GM18511 (cell line): ENCODE results near the gene ASPA.
"Not testable (repeated sequence)": the region's sequence is repeated elsewhere in the genome, so short reads cannot be mapped to it uniquely, and the experiment has no call there.

Experiments
- ATAC-seq: cut with Tn5 transposase; IDR thresholded peaks from one replicate; pipeline ENCODE4 v1.9.1; 2021; ENCODE audit warnings: mild to moderate bottlenecking, moderate library complexity; ENCODE audit not compliant: unreplicated experiment

ASPA gene

DNA sequence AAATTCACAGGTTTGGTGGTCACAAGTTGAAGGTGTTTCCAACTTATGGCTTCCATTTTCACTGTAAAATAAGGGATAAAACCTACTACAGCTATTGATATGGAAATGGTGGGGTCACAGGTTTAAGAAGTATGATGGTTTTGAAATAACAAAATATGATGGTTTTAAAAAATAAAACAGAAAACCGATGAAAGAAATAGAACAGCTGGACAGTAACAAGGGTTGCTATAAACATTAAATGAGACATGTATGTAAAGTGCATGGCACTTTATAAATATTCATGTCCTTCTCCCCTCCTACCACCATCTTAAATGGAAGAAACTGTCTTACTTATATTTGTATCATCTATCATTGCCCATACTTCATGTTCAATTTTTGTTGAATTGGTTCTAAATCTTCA is 31.3 kb downstream of the ASPA start:
- ATAC-seq = no peak

DNA sequence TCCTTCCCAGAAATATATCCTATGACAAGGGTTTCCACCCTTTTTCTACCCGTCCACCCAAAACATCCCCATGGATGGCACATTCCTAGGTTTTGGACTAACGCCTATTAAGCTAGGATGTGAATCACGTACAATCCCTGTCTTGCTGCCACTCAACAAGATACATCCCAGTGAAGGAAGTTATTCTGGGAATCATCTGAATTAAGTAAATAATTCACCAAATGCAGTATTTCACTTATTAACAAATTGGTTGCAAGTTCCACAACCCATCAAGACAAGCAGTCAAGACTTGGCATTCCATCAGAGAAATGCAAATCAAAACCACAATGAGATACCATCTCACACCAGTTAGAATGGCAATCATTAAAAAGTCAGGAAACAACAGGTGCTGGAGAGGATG is 32.1 kb downstream of the ASPA start:
- ATAC-seq = no peak

DNA sequence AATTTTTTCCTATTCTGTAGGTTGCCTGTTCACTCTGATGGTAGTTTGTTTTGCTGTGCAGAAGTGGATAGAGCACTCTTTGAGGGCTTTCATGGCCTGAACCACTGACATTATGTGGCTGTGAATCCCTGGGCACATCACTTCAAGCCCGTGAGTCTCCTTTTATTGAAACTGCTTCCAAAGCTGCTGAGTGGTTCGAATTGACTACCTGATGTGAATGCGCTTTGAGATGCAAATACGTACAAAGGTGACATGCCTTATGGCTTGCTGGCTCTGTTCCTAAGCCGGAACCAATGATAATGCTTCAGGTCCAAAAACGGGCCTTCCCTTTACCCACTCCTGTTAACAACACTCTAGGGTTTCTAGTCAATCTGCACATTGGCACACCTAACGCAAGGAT is 34.3 kb downstream of the ASPA start:
- ATAC-seq = no peak

DNA sequence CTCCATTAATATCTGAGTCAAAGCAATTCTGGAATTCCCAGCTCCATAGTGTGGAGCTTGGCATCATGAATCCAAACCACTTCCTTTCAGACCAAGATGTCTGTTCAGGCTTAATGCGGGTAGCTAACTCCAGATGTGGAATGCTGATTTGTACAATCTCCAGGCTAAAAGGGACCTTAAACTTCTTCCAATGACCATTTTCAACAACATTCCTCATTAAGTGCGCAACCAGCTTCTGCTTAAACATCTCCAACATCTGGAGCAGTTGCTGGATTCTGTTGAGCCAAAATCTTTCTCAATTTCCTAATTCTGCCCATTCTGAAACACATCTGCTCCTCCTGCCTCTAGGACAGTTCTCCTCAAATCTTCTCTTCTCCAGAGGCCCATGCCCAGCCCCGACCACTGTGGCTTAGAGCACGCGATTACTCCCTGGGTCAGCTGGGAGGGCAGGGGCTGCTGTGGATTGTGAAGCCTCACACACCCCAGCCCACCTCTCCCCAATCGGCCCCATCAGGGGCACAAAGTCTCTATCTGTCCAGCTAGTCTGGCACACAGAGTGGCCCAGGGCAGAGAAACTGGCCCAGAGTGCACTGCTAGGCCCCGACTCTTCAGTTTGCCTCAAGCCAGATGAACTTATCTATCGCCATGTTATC is 36.2 kb downstream of the ASPA start:
- no peak for ATAC-seq

DNA sequence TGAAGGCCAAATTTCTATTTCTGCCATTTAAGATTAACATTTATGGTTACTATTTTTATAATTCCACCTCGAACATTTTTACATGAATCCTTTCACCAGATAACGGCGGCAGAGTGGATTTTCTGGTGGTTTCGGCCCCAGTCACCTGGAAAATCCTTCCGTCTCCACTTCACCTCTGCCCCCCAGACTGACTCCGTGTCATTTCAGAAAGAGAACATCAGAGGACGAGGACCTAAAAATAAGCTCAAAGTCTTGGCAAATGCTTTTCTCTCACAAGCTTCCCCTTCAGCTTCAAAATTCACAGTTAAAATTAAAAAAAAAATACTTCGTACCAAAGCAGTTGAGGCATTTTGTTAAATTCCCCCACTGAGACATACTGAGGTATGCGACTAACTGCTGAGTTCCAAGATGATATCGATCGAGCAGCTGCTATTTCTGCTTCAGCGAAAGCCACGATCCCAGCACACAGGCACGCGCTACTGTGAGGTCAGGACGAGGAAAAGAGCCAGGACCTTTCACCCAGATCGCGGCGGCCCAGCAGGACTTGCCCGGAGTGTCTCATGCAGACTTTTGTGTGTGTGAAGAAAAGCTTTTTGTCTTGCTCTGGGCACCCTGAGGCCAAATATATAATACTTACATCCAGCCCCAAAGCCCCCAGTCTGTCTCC is 36.8 kb downstream of the ASPA start:
- ATAC-seq = no peak

DNA sequence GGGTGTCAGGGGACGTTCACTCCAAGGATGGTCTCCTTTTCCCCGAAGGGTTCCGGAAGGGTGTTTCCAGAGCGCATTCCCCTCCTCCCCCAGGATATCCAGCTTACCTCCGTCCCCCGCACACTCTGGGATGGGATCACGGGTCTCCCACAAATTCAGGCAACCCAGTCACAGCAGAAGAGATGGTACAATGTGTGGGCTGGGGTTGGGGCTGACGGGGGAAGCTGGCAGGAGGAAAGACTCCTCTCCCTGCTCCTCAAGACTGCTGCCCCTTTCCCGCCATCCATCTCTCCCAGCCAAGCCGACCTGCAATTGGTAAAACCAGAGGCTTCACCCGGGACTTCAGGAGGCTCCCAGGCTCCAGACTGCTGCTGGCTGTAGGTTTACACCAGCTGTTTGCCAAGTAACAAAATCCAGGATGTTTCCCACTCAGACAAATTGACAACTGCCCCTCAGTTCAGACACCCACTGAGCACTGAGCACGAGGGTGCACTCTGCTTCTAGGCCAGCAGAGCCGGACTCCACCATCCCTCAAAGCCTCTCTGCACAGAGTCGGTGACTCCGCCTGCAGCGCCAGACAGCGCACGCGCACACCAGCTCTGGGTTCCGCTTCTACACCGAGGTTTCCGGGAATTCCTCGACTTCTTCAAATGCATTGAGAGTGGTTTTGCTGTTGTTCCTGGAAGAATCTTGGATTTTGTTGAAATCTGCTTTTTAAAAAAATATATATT is 37.7 kb downstream of the ASPA start:
- no peak for ATAC-seq

DNA sequence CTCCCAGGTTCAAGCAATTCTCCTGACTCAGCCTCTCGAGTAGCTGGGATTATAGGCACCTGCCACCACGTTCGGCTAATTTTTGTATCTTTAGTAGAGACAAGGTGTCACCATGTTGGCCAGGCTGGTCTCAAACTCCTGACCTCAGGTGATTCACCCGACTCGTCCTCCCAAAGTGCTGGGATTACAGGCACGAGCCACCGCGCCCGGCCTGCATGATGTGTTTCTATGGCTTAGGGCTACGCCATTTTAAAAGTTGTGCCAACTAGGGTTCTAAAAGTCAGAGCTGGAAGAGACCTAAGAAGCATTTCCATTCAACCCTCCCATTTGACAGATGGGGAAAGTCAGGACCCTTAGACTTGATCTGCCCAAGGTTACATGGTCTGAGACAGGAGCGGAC is 38.4 kb downstream of the ASPA start:
- ATAC-seq = not testable (repeated sequence)

DNA sequence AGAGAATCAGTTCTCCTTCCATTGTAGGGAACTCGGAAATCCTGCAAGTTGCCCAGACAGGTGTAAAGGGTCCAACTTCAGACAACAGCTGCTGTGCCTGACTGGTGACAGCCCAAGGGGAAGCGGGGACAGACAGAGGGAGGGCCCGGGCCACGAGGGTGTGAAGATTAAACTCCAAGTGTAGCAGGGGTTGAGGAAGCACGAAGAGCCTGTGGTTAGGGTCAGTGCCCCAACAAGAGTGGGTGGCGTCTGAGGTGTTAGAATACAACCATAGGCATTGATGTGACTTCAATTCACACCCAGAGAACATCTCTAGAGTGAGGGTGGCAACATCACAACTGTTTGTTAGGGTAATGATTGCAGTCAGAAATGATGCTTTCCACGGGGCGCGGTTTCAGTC is 39.1 kb downstream of the ASPA start:
- ATAC-seq = no peak

DNA sequence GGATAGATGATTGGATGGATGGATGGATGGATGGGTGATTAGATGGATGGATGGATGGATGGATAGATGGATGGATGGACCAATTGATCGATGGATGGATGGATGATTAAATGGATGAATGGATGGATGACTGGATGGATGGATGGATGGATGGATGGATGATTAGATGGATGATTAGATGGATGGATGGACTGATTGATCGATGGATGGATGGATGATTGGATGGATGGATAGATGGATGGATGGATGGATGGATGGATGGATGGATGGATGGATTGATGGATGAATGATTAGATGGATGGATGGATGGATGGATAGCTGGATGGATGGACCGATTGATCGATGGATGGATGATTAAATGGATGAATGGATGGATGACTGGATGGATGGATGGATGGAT is 43.7 kb downstream of the ASPA start:
- ATAC-seq = not testable (repeated sequence)

DNA sequence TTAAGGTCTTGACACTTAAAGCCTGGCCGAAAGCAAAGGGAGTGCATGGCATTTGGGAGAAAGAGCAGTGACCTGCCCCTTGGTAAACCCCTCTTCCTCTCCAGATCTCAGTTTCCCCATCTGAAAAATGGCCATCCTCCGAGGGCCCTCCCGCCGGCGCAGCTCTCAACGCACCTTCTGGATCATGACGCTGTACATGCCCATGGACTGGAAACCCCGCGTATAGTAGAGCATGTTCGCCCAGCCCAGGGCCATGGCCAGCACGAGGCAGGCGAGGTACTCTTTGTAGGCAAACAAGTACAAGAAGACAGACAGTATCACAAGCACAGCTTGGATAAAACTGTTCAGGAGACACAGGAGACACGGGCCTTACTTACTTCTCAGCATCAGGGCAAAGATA is 48.2 kb downstream of the ASPA start:
- ATAC-seq = no peak

DNA sequence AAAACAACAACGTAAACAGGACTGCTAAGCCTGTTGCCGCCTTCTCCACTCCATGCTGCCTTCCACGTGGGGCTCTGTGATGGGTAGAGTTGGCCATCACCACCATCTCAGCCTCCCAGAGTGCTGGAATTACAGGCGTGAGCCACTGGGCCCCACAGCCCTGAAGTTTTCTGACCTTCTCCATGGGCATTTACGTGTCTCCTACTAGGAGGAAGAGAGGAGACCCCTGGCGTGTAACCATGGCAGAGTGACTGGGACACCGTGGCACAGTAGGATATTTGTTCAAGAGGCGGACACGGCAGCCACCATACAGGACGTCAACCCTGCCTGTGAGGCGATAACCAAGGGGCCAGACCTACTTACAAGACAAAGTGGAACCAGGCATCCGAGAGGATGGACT is 50.7 kb downstream of the ASPA start:
- no peak for ATAC-seq

DNA sequence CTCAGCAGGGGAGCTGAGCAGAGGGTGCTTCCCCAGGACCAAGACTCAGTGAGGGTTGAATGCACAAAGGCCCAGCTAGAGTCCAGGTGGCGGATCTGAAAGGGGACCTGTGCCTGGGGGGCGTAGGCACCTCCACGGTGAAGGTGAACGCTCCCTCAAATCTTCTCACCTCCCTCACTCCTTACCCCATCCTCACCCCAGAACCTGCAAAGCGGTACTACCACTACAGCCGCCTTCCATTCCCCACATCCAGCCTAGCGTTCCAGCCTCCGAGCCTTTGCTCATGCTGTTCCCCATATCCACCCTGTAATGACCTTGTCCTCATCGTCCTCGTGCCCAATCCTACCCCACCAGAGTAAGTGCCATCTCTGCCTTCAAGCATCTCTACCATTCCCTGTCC is 51.2 kb downstream of the ASPA start:
- ATAC-seq = no peak

DNA sequence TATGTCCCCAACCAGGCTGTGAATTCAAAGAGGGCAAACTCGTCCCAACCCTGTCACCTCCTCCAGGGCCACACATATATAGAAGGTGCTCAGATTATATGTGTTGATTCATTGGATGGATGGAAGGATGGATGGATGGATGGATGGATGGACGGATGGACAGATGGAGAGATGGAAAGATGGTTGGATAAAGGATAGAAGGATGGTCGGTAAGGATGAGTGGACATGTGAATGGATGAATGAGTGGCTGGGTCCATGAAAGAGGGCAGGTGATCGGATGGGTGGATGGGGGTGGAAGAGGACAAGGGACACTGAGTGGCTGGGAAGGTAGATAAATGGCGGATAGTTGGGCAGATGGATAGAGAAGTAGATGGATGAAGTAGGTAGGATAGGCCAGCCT is 51.7 kb downstream of the ASPA start:
- ATAC-seq = no peak

DNA sequence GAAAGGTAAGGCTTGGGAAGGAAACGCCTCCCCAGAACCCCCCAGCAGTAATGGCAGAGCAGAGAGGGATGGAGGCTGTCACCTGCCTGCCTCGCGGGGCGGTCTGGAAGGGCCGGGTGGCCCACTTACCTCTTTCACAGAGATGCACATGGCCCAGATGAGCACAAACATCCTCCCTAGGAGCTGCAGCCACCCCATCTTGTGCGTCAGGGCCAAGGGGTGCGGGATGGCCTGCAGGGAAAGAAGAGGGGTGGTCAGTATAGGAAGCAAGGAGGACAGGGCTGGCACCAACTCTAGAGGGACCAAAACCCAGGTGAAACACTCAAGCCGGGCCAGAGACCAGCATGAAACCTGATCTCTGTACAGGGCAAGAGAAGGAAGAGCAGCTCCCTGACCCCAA is 52.1 kb downstream of the ASPA start:
- ATAC-seq = no peak

DNA sequence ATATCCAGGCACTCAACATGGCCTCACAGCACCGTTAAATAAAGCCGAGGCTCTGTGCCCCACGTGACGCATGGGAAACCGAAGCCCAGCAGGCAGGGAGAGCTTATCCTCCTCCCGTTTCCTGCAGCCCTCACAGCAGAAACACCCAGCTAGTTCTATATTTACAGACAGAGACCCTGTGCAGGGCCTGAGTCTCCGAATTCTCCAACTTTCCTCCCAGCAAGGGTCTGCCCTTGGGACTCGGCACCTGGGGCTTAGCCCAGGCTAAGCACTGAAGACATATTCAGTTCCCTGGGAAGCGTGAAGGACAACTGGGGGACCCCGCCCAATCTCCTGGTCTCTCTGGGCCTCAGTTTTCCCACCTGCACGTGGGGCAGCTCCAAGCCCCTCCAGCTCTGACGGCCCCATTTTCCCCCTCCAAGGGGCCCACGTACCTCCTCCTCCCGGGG is 52.6 kb downstream of the ASPA start:
- ATAC-seq = no peak

DNA sequence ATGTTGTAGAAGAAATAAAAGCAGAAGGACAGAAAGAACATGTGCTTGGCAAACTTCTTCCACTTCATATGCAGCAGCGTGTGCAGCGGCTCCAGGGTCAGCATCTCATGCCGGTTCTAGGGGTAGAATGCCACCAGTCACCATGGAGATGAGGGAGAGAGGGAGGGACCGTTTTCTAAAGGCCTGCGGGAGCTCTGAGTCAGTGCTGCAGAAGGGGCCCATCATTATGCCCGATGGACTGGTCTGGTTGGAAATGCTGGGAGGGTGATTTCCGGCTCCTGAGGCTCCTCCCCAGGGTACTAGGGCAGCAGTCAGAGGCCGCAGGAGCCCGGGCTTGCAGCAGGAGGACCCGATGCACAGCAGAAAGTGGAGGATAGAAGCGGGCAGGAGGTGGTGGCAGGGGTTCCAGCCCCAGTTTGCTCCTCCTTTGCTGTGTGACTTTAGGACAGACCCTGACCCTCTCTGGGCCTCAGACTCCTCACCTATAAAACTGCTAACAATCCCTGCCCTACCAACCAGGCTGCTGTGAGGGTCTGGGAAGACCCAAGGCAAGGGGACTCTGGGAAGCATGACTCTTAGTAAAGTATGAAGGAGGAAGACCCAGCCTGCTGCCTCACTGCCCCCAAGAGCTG is 53.2 kb downstream of the ASPA start:
- no peak for ATAC-seq

DNA sequence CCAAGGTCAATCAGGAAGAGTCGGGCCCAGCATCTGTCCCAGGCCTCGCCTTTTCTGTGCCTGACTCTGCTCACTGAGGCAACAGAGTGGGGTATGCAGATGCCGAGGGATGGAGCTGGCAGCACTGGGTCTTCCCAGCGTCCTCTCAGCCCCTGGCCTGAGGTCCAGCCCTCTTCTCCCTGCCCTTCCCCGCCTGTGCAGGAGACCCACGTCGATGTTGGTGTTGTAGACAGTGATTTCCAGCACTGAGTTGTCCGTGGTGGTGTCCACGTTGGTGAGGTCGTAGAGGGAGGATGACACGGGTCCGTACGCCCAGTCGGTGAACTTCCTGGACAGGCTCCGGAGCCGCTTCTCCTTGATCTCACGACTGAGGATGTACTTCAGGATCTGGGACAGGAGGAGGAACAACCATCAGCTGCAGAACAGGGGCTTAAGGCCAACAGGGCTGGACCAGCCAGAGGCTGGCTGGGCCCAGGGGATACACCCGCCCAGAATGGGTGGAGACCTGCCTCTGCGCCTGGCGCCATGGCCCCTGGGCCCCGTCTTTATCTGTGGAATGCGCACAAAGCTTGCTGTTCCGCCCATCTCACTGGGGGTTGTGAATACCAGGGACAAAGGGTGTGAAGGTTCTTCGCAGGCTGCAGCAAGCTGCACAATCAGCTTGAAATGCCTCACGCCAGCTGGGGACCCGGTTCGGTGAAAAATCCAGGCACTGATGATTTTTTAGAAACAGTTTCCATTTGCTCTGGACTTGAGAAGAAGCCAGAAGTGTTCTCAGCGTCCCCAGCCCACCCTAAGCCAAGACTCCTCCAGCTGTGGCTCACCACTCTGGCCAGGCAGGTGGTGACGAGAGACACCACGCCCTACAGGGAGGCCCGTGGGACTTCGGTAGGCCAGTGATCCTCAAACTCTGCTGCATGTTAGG is 54.3 kb downstream of the ASPA start:
- ATAC-seq = no peak

DNA sequence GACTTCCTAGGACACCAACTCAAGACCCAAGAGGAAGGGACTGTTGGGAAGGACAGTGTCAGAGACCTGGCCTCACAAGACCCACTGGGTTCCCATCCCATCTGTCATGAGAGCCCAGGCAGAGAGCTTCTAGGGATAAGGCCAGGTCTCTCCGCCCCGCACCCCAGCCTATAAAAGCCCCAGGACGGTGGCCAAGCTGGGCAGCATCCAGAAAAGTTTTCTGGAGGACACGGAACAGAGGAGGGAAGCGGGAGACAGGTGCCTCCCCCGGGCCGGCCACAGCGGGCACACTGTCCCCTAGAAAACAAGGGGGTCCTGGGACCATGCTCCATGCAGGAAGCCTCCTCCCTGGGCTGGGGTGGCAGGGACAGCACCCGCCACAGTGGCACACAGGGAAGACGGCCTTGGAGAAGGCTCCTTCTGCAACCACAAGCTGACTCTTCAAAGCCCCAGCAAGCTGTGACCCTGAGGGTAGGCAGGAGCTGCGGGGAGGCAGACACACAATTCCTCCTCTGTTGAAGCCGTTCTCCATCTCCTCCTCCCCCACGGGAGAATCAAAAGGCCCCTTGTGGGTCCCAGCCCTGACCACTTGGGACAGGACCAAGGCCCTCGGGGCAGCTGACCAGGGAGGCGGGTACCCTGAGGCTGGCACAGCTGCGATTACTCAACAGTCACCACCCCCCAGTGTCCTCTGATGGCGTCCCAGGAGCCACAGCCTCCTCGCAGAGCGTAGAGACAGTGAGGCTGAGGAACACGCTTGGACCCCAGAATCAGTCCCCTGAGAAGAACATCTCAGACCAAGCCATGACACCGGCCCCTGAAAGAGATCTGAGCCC is 55.7 kb downstream of the ASPA start:
- no peak for ATAC-seq

DNA sequence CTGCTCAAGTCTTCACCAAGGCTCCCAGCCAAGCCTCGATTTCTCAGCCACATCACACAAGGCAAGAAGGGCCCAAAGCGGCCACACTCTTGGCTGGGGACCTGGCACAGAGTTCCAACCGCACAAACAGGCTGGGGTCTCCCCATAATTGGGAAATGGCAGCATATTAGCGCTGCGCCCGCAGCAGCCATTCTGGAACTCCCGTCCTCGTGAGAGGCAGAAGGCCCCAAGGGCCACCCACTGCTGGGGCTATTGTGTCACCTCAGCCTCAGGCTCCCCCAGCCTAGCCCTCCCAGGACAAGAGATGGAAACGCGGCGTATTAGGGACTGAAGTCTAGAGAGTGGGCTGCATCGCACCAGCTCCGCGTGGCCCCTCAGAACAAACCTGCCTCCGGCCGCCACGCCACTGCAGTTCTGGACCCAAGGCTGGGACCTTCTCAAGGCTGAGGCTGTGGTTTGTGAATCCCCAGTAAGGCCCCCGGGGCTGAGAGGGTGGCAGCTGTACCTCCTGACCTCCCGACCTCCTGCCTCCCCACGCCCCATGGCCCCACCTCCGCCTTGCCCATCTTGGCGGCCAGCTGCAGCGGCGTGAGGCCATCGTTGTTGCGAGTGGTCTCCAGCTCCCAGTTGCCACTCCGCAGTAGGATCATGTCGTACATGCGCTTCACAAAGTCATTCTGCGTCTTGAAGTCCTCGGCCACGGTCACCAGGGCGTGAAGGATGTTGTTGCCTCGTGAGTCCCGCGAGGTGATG is 56.5 kb downstream of the ASPA start:
- no peak for ATAC-seq
